Type B pancreatic cell (in vitro differentiated cells): ENCODE results near the gene MTRF1. TPM values are rescaled to one million over a fixed set of nuclear protein-coding genes. Genes with fewer than 3 reads are reported as not detected.
"Not testable (repeated sequence)": the region's sequence is repeated elsewhere in the genome, so short reads cannot be mapped to it uniquely, and the experiment has no call there.

ENCODE experiments used
- DNase-seq: peaks from one replicate; pipeline ENCODE4 v3.0.0; 2021; ENCODE audit warnings: mixed read lengths; ENCODE audit not compliant: unreplicated experiment; ENCODE audit errors: extremely low spot score
- H3K27ac Mint-ChIP-seq: 2 replicates; pipeline ENCODE4 v1.8.0; 2021; ENCODE audit warnings: mild to moderate bottlenecking, mixed read lengths
- H3K27me3 Mint-ChIP-seq: 2 replicates; pipeline ENCODE4 v1.8.0; 2021; ENCODE audit warnings: mixed read lengths
- H3K36me3 Mint-ChIP-seq: 2 replicates; pipeline ENCODE4 v1.8.0; 2021; ENCODE audit warnings: mixed read lengths
- H3K4me1 Mint-ChIP-seq: one replicate; pipeline ENCODE4 v1.8.0; 2021; ENCODE audit warnings: mixed read lengths; ENCODE audit not compliant: unreplicated experiment
- H3K4me3 Mint-ChIP-seq: 2 replicates; pipeline ENCODE4 v1.8.0; 2021; ENCODE audit warnings: mild to moderate bottlenecking, mixed read lengths
- H3K9me3 Mint-ChIP-seq: 2 replicates; pipeline ENCODE4 v1.8.0; 2021; ENCODE audit warnings: mixed read lengths
- total RNA-seq: library from RNA; stranded (reverse); gene quantifications from 2 replicates; pipeline ENCODE4 v1.2.1, GENCODE V29; 2021; ENCODE audit warnings: low replicate concordance
- TF ChIP-seq, protein P1 (sequence below): fragments of 200-600 bp; sonication (generic); conservative IDR thresholded peaks from 2 replicates; pipeline ENCODE4 v1.5.0; 2021; ENCODE audit warnings: antibody characterized with exemption, mild to moderate bottlenecking

Gene MTRF1
- total RNA-seq, 1 donor from 2014 or later = 18.2 TPM

DNA sequence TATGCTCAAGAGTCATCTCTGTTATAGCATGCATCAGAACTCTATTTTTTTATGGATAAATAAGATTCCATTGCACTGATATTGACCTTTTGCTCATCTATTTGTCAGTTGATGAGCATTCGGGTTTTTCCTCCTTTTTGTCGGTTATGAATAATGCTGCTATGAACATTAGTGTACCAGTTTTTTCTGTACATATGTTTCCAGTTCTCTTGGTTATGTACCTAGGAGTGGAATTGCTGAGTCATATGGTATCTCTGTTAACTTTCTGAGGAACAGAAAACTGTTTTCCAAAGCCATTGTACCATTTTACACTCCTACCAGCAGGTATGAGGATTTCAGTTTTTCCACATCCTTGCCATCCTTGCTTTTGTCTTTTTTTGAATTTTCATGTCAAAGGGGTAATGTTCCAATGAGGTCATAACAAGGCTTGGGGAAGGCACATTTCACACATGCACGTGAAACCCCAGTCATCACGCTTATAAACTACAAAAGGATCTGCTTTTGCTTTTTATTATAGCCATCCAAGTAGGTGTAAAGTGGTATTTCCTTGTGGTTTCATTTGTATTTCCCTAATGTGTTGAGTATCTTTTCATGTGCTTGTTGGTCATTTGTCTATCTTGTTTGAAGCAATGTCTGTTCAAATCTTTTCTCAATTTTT lies 83.7 kb downstream of the MTRF1 start:
- Mint-ChIP-seq H3K9me3 (peaks cover 1% of the 10 kb centered on the region), H3K4me1 (no peaks in the 10 kb centered on the region), H3K27me3 (no peaks in the 10 kb centered on the region), H3K4me3 (no peak overlapping the region), H3K27ac (no peak overlapping the region), H3K36me3 (peaks cover 5% of the 10 kb centered on the region)
- TF ChIP-seq, protein P1, sequence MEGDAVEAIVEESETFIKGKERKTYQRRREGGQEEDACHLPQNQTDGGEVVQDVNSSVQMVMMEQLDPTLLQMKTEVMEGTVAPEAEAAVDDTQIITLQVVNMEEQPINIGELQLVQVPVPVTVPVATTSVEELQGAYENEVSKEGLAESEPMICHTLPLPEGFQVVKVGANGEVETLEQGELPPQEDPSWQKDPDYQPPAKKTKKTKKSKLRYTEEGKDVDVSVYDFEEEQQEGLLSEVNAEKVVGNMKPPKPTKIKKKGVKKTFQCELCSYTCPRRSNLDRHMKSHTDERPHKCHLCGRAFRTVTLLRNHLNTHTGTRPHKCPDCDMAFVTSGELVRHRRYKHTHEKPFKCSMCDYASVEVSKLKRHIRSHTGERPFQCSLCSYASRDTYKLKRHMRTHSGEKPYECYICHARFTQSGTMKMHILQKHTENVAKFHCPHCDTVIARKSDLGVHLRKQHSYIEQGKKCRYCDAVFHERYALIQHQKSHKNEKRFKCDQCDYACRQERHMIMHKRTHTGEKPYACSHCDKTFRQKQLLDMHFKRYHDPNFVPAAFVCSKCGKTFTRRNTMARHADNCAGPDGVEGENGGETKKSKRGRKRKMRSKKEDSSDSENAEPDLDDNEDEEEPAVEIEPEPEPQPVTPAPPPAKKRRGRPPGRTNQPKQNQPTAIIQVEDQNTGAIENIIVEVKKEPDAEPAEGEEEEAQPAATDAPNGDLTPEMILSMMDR = no peak
- DNase-seq = no peak

DNA sequence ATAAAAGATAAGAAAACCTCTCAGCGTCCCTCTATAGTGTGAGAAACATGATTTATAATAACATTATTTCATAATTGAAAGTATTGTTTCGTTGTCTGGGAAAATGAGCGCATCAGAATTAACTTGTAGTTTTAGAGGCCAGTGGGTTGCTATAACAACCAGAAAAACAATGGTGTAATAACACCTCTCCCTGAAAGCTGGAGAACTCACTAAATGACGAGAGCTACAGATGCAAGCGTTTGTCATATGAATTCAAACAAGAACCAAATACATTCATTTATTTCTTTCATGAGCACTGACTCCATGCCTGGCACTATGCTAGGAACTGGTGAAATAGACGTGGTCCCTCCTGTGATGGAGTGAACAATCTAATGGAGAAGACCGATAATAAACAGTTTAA lies 85.3 kb downstream of the MTRF1 start:
- Mint-ChIP-seq H3K4me3 (no peak overlapping the region), H3K27me3 (no peaks in the 10 kb centered on the region), H3K9me3 (peaks cover 4% of the 10 kb centered on the region), H3K4me1 (no peaks in the 10 kb centered on the region), H3K36me3 (peaks cover 5% of the 10 kb centered on the region), H3K27ac (no peak overlapping the region)
- TF ChIP-seq, protein P1 = no peak
- DNase-seq = no peak

DNA sequence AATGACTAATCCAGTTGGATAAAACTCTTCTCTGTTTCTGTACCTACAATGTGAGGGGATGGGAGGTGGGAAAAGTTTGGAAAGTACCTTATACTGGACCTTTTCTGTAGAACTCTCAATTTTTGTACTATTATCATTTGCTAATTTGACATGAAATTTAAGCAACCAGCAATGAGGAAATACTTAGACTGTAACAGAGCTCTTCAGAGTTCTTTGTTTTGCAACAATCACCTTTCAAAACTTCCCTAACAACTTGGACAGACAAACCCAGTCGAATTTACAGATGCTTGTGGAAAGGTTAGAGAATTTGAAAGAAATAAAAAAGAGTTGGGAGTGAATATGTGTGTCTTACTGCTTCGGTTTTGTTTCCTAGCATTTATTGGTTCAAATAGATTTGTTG lies 85.8 kb downstream of the MTRF1 start:
- peaks cover 5% of the 10 kb centered on the region for H3K36me3 Mint-ChIP-seq
- peaks cover 4% of the 10 kb centered on the region for H3K9me3 Mint-ChIP-seq
- no peak overlapping the region for H3K27ac Mint-ChIP-seq
- H3K4me3 Mint-ChIP-seq = no peak overlapping the region
- no peaks in the 10 kb centered on the region for H3K4me1 Mint-ChIP-seq
- TF ChIP-seq, protein P1 = no peak
- no peaks in the 10 kb centered on the region for H3K27me3 Mint-ChIP-seq
- no peak for DNase-seq

DNA sequence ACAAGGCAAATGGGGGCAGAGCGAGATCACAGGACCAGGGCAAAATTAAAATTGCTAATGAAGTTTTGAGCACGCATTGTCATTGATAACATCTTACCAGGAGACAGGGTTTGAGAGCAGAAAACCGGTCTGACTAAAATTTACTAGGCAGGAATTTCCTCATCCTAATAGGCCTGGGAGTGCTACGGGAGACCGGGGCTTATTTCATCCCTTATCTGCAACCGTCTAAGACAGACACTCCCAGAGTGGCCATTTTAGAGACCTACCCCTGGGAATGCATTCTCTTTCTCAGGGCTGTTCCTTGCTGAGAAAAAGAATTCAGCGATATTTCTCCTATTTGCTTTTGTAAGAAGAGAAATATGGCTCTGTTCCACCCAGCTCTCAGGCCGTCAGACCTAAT lies 87.8 kb downstream of the MTRF1 start:
- not testable (repeated sequence) for DNase-seq, H3K36me3 Mint-ChIP-seq, H3K4me1 Mint-ChIP-seq, H3K27ac Mint-ChIP-seq, H3K9me3 Mint-ChIP-seq, H3K27me3 Mint-ChIP-seq, H3K4me3 Mint-ChIP-seq

Other genes with a start within 250 kb of the MTRF1 start
- 47.4 and 97.2 TPM in 2 replicates for gene ELF1, start 244.3 kb downstream of the MTRF1 start, total RNA-seq
- 5.6 and 7.9 TPM in 2 replicates for gene WBP4, start 202.1 kb downstream of the MTRF1 start, total RNA-seq
- gene KBTBD6, start 130.8 kb downstream of the MTRF1 start, total RNA-seq = 7.1 and 18.4 TPM in 2 replicates
- gene KBTBD7, start 69.0 kb downstream of the MTRF1 start, total RNA-seq = 12.8 and 13.8 TPM in 2 replicates
- 19.0 and 44.6 TPM in 2 replicates for gene NAA16, start 47.7 kb upstream of the MTRF1 start, total RNA-seq
- gene RGCC, start 194.0 kb upstream of the MTRF1 start, total RNA-seq = 2.7 TPM in 2 replicates